Body of pancreas (tissue), 4 donors: ENCODE data around the gene ZNF512B. TPM values are rescaled to one million over a fixed set of nuclear protein-coding genes. Genes with fewer than 3 reads are reported as not detected.
"Not testable (repeated sequence)": the region's sequence is repeated elsewhere in the genome, so short reads cannot be mapped to it uniquely, and the experiment has no call there.

ENCODE experiments used
- ATAC-seq: fragments of 150-250 bp; one replicate; pipeline ENCODE4 v1.9.1; 2016
- DNase-seq, 4 donors: peaks; one replicate each; pipeline ENCODE4 v3.0.0-alpha.2; 2019
- H3K27ac ChIP-seq, 4 donors: fragments of 200-600 bp; sonication (generic); 1 replicate in 3 of 4; 2 replicates in 1 of 4; pipeline versions ENCODE4 v1.5.1 to v1.6.1; 2016 to 2019; ENCODE audit warnings: mild to moderate bottlenecking in 1 of 4, mixed read lengths in 1 of 4, moderate library complexity in 1 of 4
- H3K27me3 ChIP-seq, 2 donors: fragments of 200-600 bp; sonication (generic); one replicate each; pipeline ENCODE4 v1.6.0; 2016; ENCODE audit warnings: mild to moderate bottlenecking in 1 of 2
- H3K36me3 ChIP-seq, 2 donors: fragments of 200-600 bp; sonication (generic); replicated peaks in 1 of 2; 2 replicates each; pipeline ENCODE4 v1.5.1; 2016; ENCODE audit warnings: low read depth in 2 of 2; ENCODE audit not compliant: insufficient read depth in 1 of 2
- H3K4me1 ChIP-seq: fragments of 200-600 bp; sonication (generic); one replicate; pipeline ENCODE4 v1.6.0; 2016
- H3K4me3 ChIP-seq, 2 donors: fragments of 200-600 bp; sonication (generic); 1 replicate in 1 of 2; 2 replicates in 1 of 2; pipeline ENCODE4 v1.5.1; 2016 to 2019
- H3K9me3 ChIP-seq, 3 donors: fragments of 200-600 bp; sonication (generic); 1 replicate in 2 of 3; 2 replicates in 1 of 3; pipeline ENCODE4 v1.5.1; 2016
- CTCF ChIP-seq, 7 experiments: fragments of 450-650 bp in 4 of 7; fragments of 200-600 bp in 3 of 7; sonication (generic) in 3 of 7; IDR thresholded peaks; one replicate each; pipeline ENCODE4 v1.5.1; 2016 to 2019; ENCODE audit warnings: antibody characterized with exemption in 7 of 7
- POLR2A ChIP-seq, 3 donors: fragments of 450-650 bp; IDR thresholded peaks; one replicate each; pipeline ENCODE4 v1.6.1; 2016; ENCODE audit warnings: antibody characterized with exemption in 3 of 3, mild to moderate bottlenecking in 2 of 3
- WGBS, 2 donors: methylation state at CpG; one replicate each; pipeline ENCODE4 v1.1.5; 2017; 5-methylcytosine and 5-hydroxymethylcytosine counted together
- intact Hi-C: fragments of 100-400 bp; cut with DNase I; formaldehyde crosslinking; loops from one replicate; pipeline ENCODE4 v1.15.1; 2023
- total RNA-seq, 2 donors: library from RNA; depleted of rRNA; stranded (reverse); fragments of >200 nt; gene quantifications; one replicate each; pipeline ENCODE4 v1.1.0, GENCODE V29; 2016

ZNF512B gene
- total RNA-seq, 2 donors from 2014 or later = 8.0 to 12.5 TPM

- H3K27me3 ChIP-seq = no peaks in the 10 kb centered on the region
- WGBS, 2 donors = 69 to 82% methylated on average over 9 of the region's 9 CpGs
- H3K36me3 ChIP-seq = peaks cover 6 to 10% of the 10 kb centered on the region in 2 donors
- H3K4me3 ChIP-seq = no peak overlapping the region
- H3K4me1 ChIP-seq = no peaks in the 10 kb centered on the region
- H3K27ac ChIP-seq = no peak overlapping the region
- DNase-seq = no peak
- H3K9me3 ChIP-seq = no peaks in the 10 kb centered on the region
- no peak for ATAC-seq
- intact Hi-C loops = no loop called here
- no peak for TF ChIP-seq POLR2A (IDR thresholded peaks at IDR 0.05)
- TF ChIP-seq CTCF (IDR thresholded peaks at IDR 0.05) = no peak
Observed at GRCh38 chr20:63924241-63924640, 45.5 kb downstream of the ZNF512B start.

DNA sequence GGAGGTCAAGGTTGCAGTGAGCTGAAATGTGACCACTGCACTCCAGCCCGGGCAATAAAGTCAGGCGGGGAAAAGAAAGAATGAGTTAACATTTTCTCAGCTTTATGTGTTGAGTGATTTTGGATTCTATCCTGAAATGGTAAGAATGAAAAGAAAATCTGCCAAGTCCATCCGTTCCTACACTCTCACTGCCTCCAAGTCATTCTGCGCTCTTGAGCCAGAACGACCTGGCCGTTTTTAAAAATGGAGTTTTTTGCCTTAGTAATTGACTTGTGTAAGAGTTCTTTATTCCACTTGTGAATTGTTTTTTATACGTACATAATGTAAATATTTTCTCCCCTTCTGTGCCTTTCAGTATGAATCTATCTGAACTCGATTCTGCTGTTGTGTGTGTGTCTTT, 46.1 kb downstream of the ZNF512B start:
- Histone ChIP-seq H3K27ac (no peak overlapping the region), H3K9me3 (no peaks in the 10 kb centered on the region), H3K27me3 (no peaks in the 10 kb centered on the region), H3K4me3 (no peak overlapping the region), H3K4me1 (no peaks in the 10 kb centered on the region), H3K36me3 (peaks cover 3 to 6% of the 10 kb centered on the region in 2 donors)
- TF ChIP-seq POLR2A (IDR thresholded peaks at IDR 0.05) (no peak), CTCF (IDR thresholded peaks at IDR 0.05) (no peak)
- no peak for ATAC-seq
- no peak for DNase-seq
- intact Hi-C loops = no loop called here
- WGBS, 2 donors = 78 to 82% methylated on average over 8 of the region's 8 CpGs

- H3K36me3 ChIP-seq = peaks cover 0 to 5% of the 10 kb centered on the region in 2 donors
- 96% methylated on average over 9 to 12 of the region's 23 CpGs for WGBS, 2 donors
- H3K4me1 ChIP-seq = peaks cover 11% of the 10 kb centered on the region
- H3K27me3 ChIP-seq = no peaks in the 10 kb centered on the region
- no peak overlapping the region for H3K27ac ChIP-seq
- H3K9me3 ChIP-seq = no peaks in the 10 kb centered on the region
- no peak for ATAC-seq
- no peak for DNase-seq
- no peak for TF ChIP-seq CTCF (IDR thresholded peaks at IDR 0.05)
- no peak for TF ChIP-seq POLR2A (IDR thresholded peaks at IDR 0.05)
- intact Hi-C loops = no loop called here
- no peak overlapping the region for H3K4me3 ChIP-seq
Observed at GRCh38 chr20:63920226-63920625, 49.5 kb downstream of the ZNF512B start.

- TF ChIP-seq CTCF (IDR thresholded peaks at IDR 0.05) (no peak), POLR2A (IDR thresholded peaks at IDR 0.05) (no peak)
- Histone ChIP-seq H3K27ac (no peak overlapping the region), H3K4me1 (peaks cover 13% of the 10 kb centered on the region), H3K9me3 (no peaks in the 10 kb centered on the region), H3K36me3 (peaks cover 0 to 5% of the 10 kb centered on the region in 2 donors), H3K27me3 (no peaks in the 10 kb centered on the region), H3K4me3 (no peak overlapping the region)
- intact Hi-C loops = no loop called here
- WGBS, 2 donors = 93 to 94% methylated on average over 12 to 17 of the region's 19 CpGs
- DNase-seq (no peak), ATAC-seq (no peak)
Observed at GRCh38 chr20:63919130-63919529, 50.6 kb downstream of the ZNF512B start.

GRCh38 chr20:63917811-63918210, 51.9 kb downstream of the ZNF512B start:
- Histone ChIP-seq H3K36me3 (peaks cover 0 to 5% of the 10 kb centered on the region in 2 donors), H3K27me3 (no peaks in the 10 kb centered on the region), H3K4me1 (peaks cover 13% of the 10 kb centered on the region), H3K9me3 (no peaks in the 10 kb centered on the region), H3K4me3 (no peak overlapping the region), H3K27ac (no peak overlapping the region)
- intact Hi-C loops = no loop called here
- TF ChIP-seq CTCF (IDR thresholded peaks at IDR 0.05) (no peak), POLR2A (IDR thresholded peaks at IDR 0.05) (no peak)
- WGBS, 2 donors = 92 to 95% methylated on average over 11 of the region's 11 CpGs
- DNase-seq (no peak), ATAC-seq (no peak)

DNA sequence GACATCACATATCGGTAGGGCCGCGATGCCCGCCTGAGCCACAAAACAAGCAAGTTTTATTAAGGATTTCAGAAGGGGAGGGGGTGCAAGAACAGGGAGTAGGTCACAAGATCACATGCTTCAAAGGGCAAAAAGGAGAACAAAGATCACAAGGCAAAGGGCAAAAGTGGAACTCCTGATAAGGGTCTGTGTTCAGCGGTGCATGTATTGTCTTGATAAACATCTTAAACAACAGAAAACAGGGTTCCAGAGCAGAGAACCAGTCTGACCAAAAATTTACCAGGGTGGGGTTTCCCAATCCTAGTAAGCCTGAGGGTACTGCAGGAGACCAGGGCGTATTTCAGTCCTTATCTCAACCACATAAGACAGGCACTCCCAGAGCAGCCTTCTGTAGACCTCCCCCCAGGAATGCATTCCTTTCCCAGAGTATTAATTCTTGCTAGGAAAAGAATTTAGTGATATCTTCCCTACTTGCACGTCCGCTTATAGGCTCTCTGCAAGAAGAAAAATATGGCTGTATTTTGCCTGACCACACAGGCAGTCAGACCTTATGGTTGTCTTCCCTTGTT, 53.3 kb downstream of the ZNF512B start:
- H3K27ac ChIP-seq, intact Hi-C loops, H3K9me3 ChIP-seq, H3K36me3 ChIP-seq, ATAC-seq, DNase-seq, H3K4me3 ChIP-seq, H3K27me3 ChIP-seq: not testable (repeated sequence)
- peaks cover 26% of the 10 kb centered on the region for H3K4me1 ChIP-seq
- WGBS, 2 donors = 92 to 95% methylated on average over 8 of the region's 8 CpGs
